H1 (cell line): ENCODE data around the gene MRPL36. TPM values are rescaled to one million over a fixed set of nuclear protein-coding genes. Genes with fewer than 3 reads are reported as not detected.

Source experiments
- CTCF ChIA-PET: fragments of 300-600 bp; sonication (Branson Sonifier 250); formaldehyde crosslinking; loops from one replicate; lab custom pipeline; 2021; ENCODE audit not compliant: partially characterized antibody; lab: Charles Lee
- POLR2A ChIA-PET: fragments of 300-600 bp; sonication (Branson Sonifier 250); formaldehyde crosslinking; loops from one replicate; lab custom pipeline; 2021; ENCODE audit warnings: inconsistent platforms; ENCODE audit not compliant: partially characterized antibody; lab: Charles Lee
- DNase-seq, 2 experiments: peaks; one replicate each; pipeline versions ENCODE4 v3.0.0 to v3.0.0-alpha.2; 2010 to 2022; ENCODE audit warnings: low spot score in 2 of 2, low read depth in 1 of 2, mixed read lengths in 1 of 2
- FAIRE-seq: peaks from 2 replicates; lab custom pipeline; 2011; peaks lifted over from hg19 to GRCh38; lab: Jason Lieb, UNC
- H2AFZ ChIP-seq: 2 replicates; pipeline ENCODE4 v1.8.1; 2012; ENCODE audit warnings: low read length, inconsistent platforms
- H2AK5ac ChIP-seq: 2 replicates; pipeline ENCODE4 v1.6.1; 2013; ENCODE audit warnings: low read depth, low read length
- H2BK120ac ChIP-seq: replicated peaks from 2 replicates; pipeline ENCODE3; 2013; ENCODE audit warnings: low read depth, low read length, inconsistent platforms
- H2BK12ac ChIP-seq: 2 replicates; pipeline ENCODE4 v1.6.1; 2013; ENCODE audit warnings: low read depth, low read length
- H2BK15ac ChIP-seq: 2 replicates; pipeline ENCODE4 v1.6.1; 2013; ENCODE audit warnings: low read length
- H2BK20ac ChIP-seq: 2 replicates; pipeline ENCODE4 v1.6.1; 2013; ENCODE audit warnings: low read length
- H2BK5ac ChIP-seq: 2 replicates; pipeline ENCODE4 v1.6.1; 2013; ENCODE audit warnings: low read depth, low read length
- H3K14ac ChIP-seq: 2 replicates; pipeline ENCODE4 v1.6.1; 2013; ENCODE audit warnings: inconsistent platforms; ENCODE audit not compliant: insufficient read length
- H3K18ac ChIP-seq: 2 replicates; pipeline ENCODE4 v1.6.1; 2013; ENCODE audit warnings: low read length; ENCODE audit errors: extremely low read depth
- H3K23ac ChIP-seq: 2 replicates; pipeline ENCODE4 v1.6.1; 2013; ENCODE audit warnings: inconsistent platforms; ENCODE audit not compliant: insufficient read length
- H3K23me2 ChIP-seq: 2 replicates; pipeline ENCODE4 v1.6.1; 2013; ENCODE audit warnings: low read depth, low read length
- H3K27ac ChIP-seq: 2 replicates; pipeline ENCODE4 v1.6.1; 2011; ENCODE audit warnings: low read depth, low read length, inconsistent platforms
- H3K27me3 ChIP-seq, 4 experiments: replicated peaks in 1 of 4; 1 replicate in 1 of 4; 2 replicates in 3 of 4; pipeline versions ENCODE4 v1.6.1 to v1.8.1; 2011 to 2013; ENCODE audit warnings: low read length in 3 of 4, mild to moderate bottlenecking in 3 of 4, inconsistent platforms in 2 of 4, mixed read lengths in 2 of 4, moderate library complexity in 1 of 4; ENCODE audit not compliant: control insufficient read depth in 3 of 4, insufficient read depth in 3 of 4; ENCODE audit errors: extremely low read depth in 1 of 4
- H3K36me3 ChIP-seq, 4 experiments: 2 replicates each; pipeline versions ENCODE4 v1.6.1 to v1.8.1; 2011 to 2013; ENCODE audit warnings: mild to moderate bottlenecking in 4 of 4, low read length in 3 of 4, moderate library complexity in 2 of 4, control low read depth in 1 of 4, inconsistent platforms in 1 of 4; ENCODE audit not compliant: insufficient read depth in 4 of 4, control insufficient read depth in 2 of 4
- H3K4ac ChIP-seq: replicated peaks from 2 replicates; pipeline ENCODE3; 2013; ENCODE audit warnings: low read length, low read depth, mixed read lengths, inconsistent platforms; ENCODE audit not compliant: insufficient read length
- H3K4me1 ChIP-seq, 4 experiments: replicated peaks in 1 of 4; 1 replicate in 1 of 4; 2 replicates in 3 of 4; pipeline versions ENCODE4 v1.6.1 to v1.8.1; 2011 to 2013; ENCODE audit warnings: low read length in 3 of 4, inconsistent platforms in 2 of 4, mixed read lengths in 1 of 4; ENCODE audit not compliant: insufficient read depth in 4 of 4, control insufficient read depth in 3 of 4
- H3K4me2 ChIP-seq, 2 experiments: 2 replicates each; pipeline versions ENCODE4 v1.6.1 to v1.8.1; 2011 to 2013; ENCODE audit warnings: low read depth in 2 of 2, low read length in 2 of 2, control low read depth in 1 of 2, inconsistent platforms in 1 of 2, mild to moderate bottlenecking in 1 of 2; ENCODE audit not compliant: insufficient read depth in 1 of 2
- H3K4me3 ChIP-seq, 4 experiments: fragments of 200-600, 300-600 bp in 1 of 4; sonication (generic), shearing (Covaris generic), sonication (Bioruptor Twin) in 1 of 4; 2 replicates each; pipeline versions ENCODE4 v1.5.1 to v1.8.1; 2011 to 2016; ENCODE audit warnings: low read length in 4 of 4, low read depth in 3 of 4, control low read depth in 2 of 4, inconsistent platforms in 2 of 4, mild to moderate bottlenecking in 2 of 4, mixed read lengths in 1 of 4, moderate library complexity in 1 of 4; ENCODE audit not compliant: insufficient read depth in 2 of 4; ENCODE audit errors: extremely low read depth in 1 of 4
- H3K56ac ChIP-seq: replicated peaks from 2 replicates; pipeline ENCODE3; 2013; ENCODE audit warnings: low read depth, mild to moderate bottlenecking, mixed read lengths, low read length, inconsistent platforms; ENCODE audit not compliant: insufficient read length
- H3K79me1 ChIP-seq: 2 replicates; pipeline ENCODE4 v1.6.1; 2013; ENCODE audit warnings: low read depth, low read length, control low read depth
- H3K79me2 ChIP-seq, 2 experiments: 2 replicates each; pipeline versions ENCODE4 v1.6.1 to v1.8.1; 2012 to 2013; ENCODE audit warnings: low read length in 2 of 2, mild to moderate bottlenecking in 2 of 2, inconsistent platforms in 1 of 2; ENCODE audit not compliant: insufficient read depth in 2 of 2, control insufficient read depth in 1 of 2
- H3K9ac ChIP-seq, 4 experiments: replicated peaks in 1 of 4; 1 replicate in 1 of 4; 2 replicates in 3 of 4; pipeline versions ENCODE4 v1.6.1 to v1.8.1; 2011 to 2013; ENCODE audit warnings: low read depth in 3 of 4, low read length in 3 of 4, control low read depth in 2 of 4, mild to moderate bottlenecking in 2 of 4, moderate library complexity in 2 of 4, inconsistent platforms in 1 of 4; ENCODE audit errors: extremely low read depth in 1 of 4
- H3K9me3 ChIP-seq, 2 experiments: 2 replicates each; pipeline versions ENCODE4 v1.6.1 to v1.8.1; 2012 to 2013; ENCODE audit warnings: mild to moderate bottlenecking in 2 of 2, moderate library complexity in 2 of 2, control low read depth in 1 of 2, inconsistent platforms in 1 of 2, low read depth in 1 of 2, low read length in 1 of 2, mixed read lengths in 1 of 2; ENCODE audit not compliant: insufficient read depth in 2 of 2
- H4K20me1 ChIP-seq, 2 experiments: replicated peaks in 1 of 2; 2 replicates each; pipeline versions ENCODE3 to v1.8.1; 2011 to 2013; ENCODE audit warnings: inconsistent platforms in 2 of 2, low read length in 2 of 2, mild to moderate bottlenecking in 1 of 2; ENCODE audit not compliant: insufficient read depth in 2 of 2, control insufficient read depth in 1 of 2
- H4K5ac ChIP-seq: 2 replicates; pipeline ENCODE4 v1.6.1; 2013; ENCODE audit warnings: low read length, low read depth, mixed read lengths, inconsistent platforms; ENCODE audit not compliant: insufficient read length
- H4K8ac ChIP-seq: 2 replicates; pipeline ENCODE4 v1.8.0; 2013; ENCODE audit warnings: mild to moderate bottlenecking, moderate library complexity, low read length, inconsistent platforms; ENCODE audit not compliant: insufficient read depth; ENCODE audit errors: extremely low read depth
- H4K91ac ChIP-seq: replicated peaks from 2 replicates; pipeline ENCODE3; 2013; ENCODE audit warnings: low read length, mixed read lengths, inconsistent platforms; ENCODE audit not compliant: insufficient read length
- ATF3 ChIP-seq: IDR thresholded peaks from 2 replicates; pipeline ENCODE4 v1.6.1; 2011; ENCODE audit warnings: low read depth, mild to moderate bottlenecking, low read length; ENCODE audit not compliant: insufficient read depth
- BACH1 ChIP-seq: IDR thresholded peaks from 2 replicates; pipeline ENCODE4 v1.6.1; 2012; ENCODE audit warnings: low read length, improper control_type of control experiment
- CEBPB ChIP-seq: IDR thresholded peaks from 2 replicates; pipeline ENCODE4 v1.6.1; 2012; ENCODE audit warnings: low read depth, low read length
- CHD1 ChIP-seq: IDR thresholded peaks from 2 replicates; pipeline ENCODE4 v1.6.1; 2012; ENCODE audit warnings: low read depth, low read length, improper control_type of control experiment
- GABPA ChIP-seq: IDR thresholded peaks from 2 replicates; pipeline ENCODE4 v1.6.1; 2011; ENCODE audit warnings: mild to moderate bottlenecking, low read length, moderate library complexity, borderline replicate concordance; ENCODE audit not compliant: insufficient read depth
- GTF2F1 ChIP-seq: IDR thresholded peaks from 2 replicates; pipeline ENCODE4 v1.6.1; 2012; ENCODE audit warnings: low read depth, low read length, improper control_type of control experiment, borderline replicate concordance
- HDAC6 ChIP-seq: IDR thresholded peaks from one replicate; pipeline ENCODE4 v1.7.1; 2012; ENCODE audit warnings: low read depth, mild to moderate bottlenecking, inconsistent platforms, low read length, moderate library complexity
- JUN ChIP-seq: IDR thresholded peaks from 2 replicates; pipeline ENCODE4 v1.6.1; 2011; ENCODE audit warnings: low read depth, mild to moderate bottlenecking, improper control_type of control experiment, low read length
- JUND ChIP-seq: IDR thresholded peaks from 2 replicates; pipeline ENCODE4 v1.6.1; 2011; ENCODE audit warnings: mild to moderate bottlenecking, improper control_type of control experiment, low read length
- POU5F1 ChIP-seq: IDR thresholded peaks from 2 replicates; pipeline ENCODE4 v1.6.1; 2011; ENCODE audit warnings: low read depth, mild to moderate bottlenecking, low read length, moderate library complexity
- RFX5 ChIP-seq: IDR thresholded peaks from 2 replicates; pipeline ENCODE4 v1.6.1; 2011; ENCODE audit warnings: low read depth, low read length, improper control_type of control experiment, borderline replicate concordance
- RXRA ChIP-seq: IDR thresholded peaks from 2 replicates; pipeline ENCODE4 v1.6.1; 2011; ENCODE audit warnings: low read depth, mild to moderate bottlenecking, low read length, moderate library complexity; ENCODE audit not compliant: insufficient read depth
- SIN3A ChIP-seq, 2 experiments: IDR thresholded peaks in 1 of 2; conservative IDR thresholded peaks in 1 of 2; 2 replicates each; pipeline ENCODE4 v1.6.1; 2011 to 2012; ENCODE audit warnings: low read length in 2 of 2, improper control_type of control experiment in 1 of 2, low read depth in 1 of 2, mild to moderate bottlenecking in 1 of 2
- TAF7 ChIP-seq: optimal IDR thresholded peaks from 2 replicates; pipeline ENCODE3; 2011; ENCODE audit warnings: low read depth, mild to moderate bottlenecking, inconsistent platforms, low read length, moderate library complexity, borderline replicate concordance
- YY1 ChIP-seq: IDR thresholded peaks from 2 replicates; pipeline ENCODE4 v1.6.1; 2011; ENCODE audit warnings: low read depth, mild to moderate bottlenecking, low read length
- WGBS, 2 experiments: shearing (Covaris generic) in 1 of 2; methylation state at CpG; one replicate each; pipeline versions ENCODE4 v1.1.6 to v1.1.7; 2013 to 2015; ENCODE audit warnings: low lambda C conversion rate in 2 of 2, mixed read lengths in 2 of 2, inconsistent platforms in 1 of 2, low coverage in 1 of 2, missing lambda C conversion rate in 1 of 2; ENCODE audit not compliant: insufficient replicate concordance in 2 of 2, insufficient coverage in 1 of 2, insufficient read length in 1 of 2; ENCODE audit errors: extremely low coverage in 1 of 2, missing lambda C conversion rate in 1 of 2; 5-methylcytosine and 5-hydroxymethylcytosine counted together
- polyA plus RNA-seq, 7 experiments: library from polyadenylated mRNA; depleted of rRNA in 3 of 7; stranded (reverse) in 5 of 7; unstranded in 2 of 7; fragments of >200 nt in 5 of 7; fragments of 200-250 nt in 2 of 7; gene quantifications; 1 replicate in 5 of 7; 2 replicates in 1 of 7; 4 replicates in 1 of 7; pipeline versions ENCODE4 v1.2.1 to v1.2.3, GENCODE V29; 2011 to 2013; ENCODE audit warnings: missing spikeins in 2 of 7, mixed read lengths in 2 of 7
- total RNA-seq: library from RNA; stranded (reverse); fragmentation: NEBNext Ultra II Directional; extraction: Animal tissue kit (Norgen Biotek cat#: 25700); gene quantifications from 2 replicates; pipeline ENCODE4 v1.2.1, GENCODE V29; 2021

Gene MRPL36
- total and polyA plus RNA-seq, 2 of the 8 experiments (the other 6 are each of a cell fraction or from before 2014, with no cell fraction given), result 56.3 to 81.5 TPM

GRCh38 chr5:1770443-1770802 lies 29.2 kb downstream of the MRPL36 start:
- Histone ChIP-seq H3K79me1 (no peaks in the 10 kb centered on the region), H2BK20ac (no peak overlapping the region), H3K23ac (no peak overlapping the region), H2BK5ac (no peak overlapping the region), H3K9me3 (no peaks in the 10 kb centered on the region), H3K4me1 (no peaks in the 10 kb centered on the region; a peak in 1 of 7 replicates), H4K8ac (no peak overlapping the region), H3K14ac (no peak overlapping the region), H3K4me3 (no peak overlapping the region), H2AFZ (no peak overlapping the region), H3K9ac (no peak overlapping the region), H2BK15ac (no peak overlapping the region), H3K36me3 (no peaks in the 10 kb centered on the region), H2BK12ac (no peak overlapping the region), H4K91ac (no peak overlapping the region), H3K18ac (no peak overlapping the region), H4K20me1 (no peaks in the 10 kb centered on the region), H3K23me2 (no peaks in the 10 kb centered on the region), H3K56ac (no peak overlapping the region), H3K79me2 (no peaks in the 10 kb centered on the region), H3K27me3 (no peaks in the 10 kb centered on the region), H3K27ac (no peak overlapping the region), H3K4ac (no peak overlapping the region), H3K4me2 (no peak overlapping the region), H4K5ac (no peak overlapping the region), H2BK120ac (no peak overlapping the region), H2AK5ac (no peak overlapping the region)
- 92% methylated on average over 6 of the region's 6 CpGs; no CpG with 5 or more reads in 1 of the 2 experiments for WGBS, 2 experiments
- ChIA-PET CTCF (interaction anchor here (1.7 kb wide), 1 partner anchor 23 kb away, joined by 3 read pairs; no protein-coding TSS in a partner anchor), POLR2A (interaction anchor here (0.7 to 1.9 kb wide), 2 partner anchors 31 to 126 kb away, joined by 3 to 5 read pairs; partner anchors contain the start of gene NDUFS6)
- no peak for DNase-seq
- no peak for FAIRE-seq
- TF ChIP-seq JUN, result no peak
- TF ChIP-seq CHD1, result no peak
- no peak for TF ChIP-seq CEBPB
- no peak for TF ChIP-seq GABPA
- TF ChIP-seq RFX5, result no peak
- no peak for TF ChIP-seq JUND
- TF ChIP-seq YY1, result no peak
- no peak for TF ChIP-seq HDAC6
- TF ChIP-seq POU5F1, result no peak
- no peak for TF ChIP-seq RXRA
- TF ChIP-seq BACH1, result no peak
- no peak for TF ChIP-seq TAF7
- TF ChIP-seq GTF2F1, result no peak
- TF ChIP-seq SIN3A (conservative IDR thresholded peaks at IDR 0.05 in 1 of 2, IDR thresholded peaks at IDR 0.05 in 1 of 2; ENCODE audit: low read depth in 1 of 2, low read length in 2 of 2), result no peak
- no peak for TF ChIP-seq ATF3
